Subcutaneous adipose tissue (tissue), 4 donors: Measurements from ENCODE around the gene RTN1. TPM values are rescaled to one million over a fixed set of nuclear protein-coding genes. Genes with fewer than 3 reads are reported as not detected.

Experiments
- CTCF ChIP-seq: fragments of 450-650 bp; IDR thresholded peaks from one replicate; pipeline ENCODE4 v1.5.1; 2016; ENCODE audit warnings: low read depth, mild to moderate bottlenecking, control low read depth, antibody characterized with exemption, moderate library complexity
- total RNA-seq, 4 donors: library from RNA; depleted of rRNA; stranded (reverse); fragments of >200 nt; gene quantifications; one replicate each; pipeline ENCODE4 v1.1.0, GENCODE V29; 2016

The RTN1 gene
- total RNA-seq, 4 donors from 2014 or later, result 30.5 to 92.9 (median 49.8) TPM

GRCh38 chr14:59656473-59656872 is 214.1 kb downstream of the RTN1 start:
- TF ChIP-seq CTCF, result no peak

GRCh38 chr14:59638885-59639284 is 231.7 kb downstream of the RTN1 start:
- no peak for TF ChIP-seq CTCF

- TF ChIP-seq CTCF, result no peak
Observed at GRCh38 chr14:59634617-59635016, 236.0 kb downstream of the RTN1 start.

GRCh38 chr14:59633486-59633885 is 237.1 kb downstream of the RTN1 start:
- TF ChIP-seq CTCF, result no peak

- TF ChIP-seq CTCF, result no peak
Observed at GRCh38 chr14:59632381-59632780, 238.2 kb downstream of the RTN1 start.

GRCh38 chr14:59631237-59631636 is 239.3 kb downstream of the RTN1 start:
- no peak for TF ChIP-seq CTCF

- no peak for TF ChIP-seq CTCF
Observed at GRCh38 chr14:59630288-59630963, 240.2 kb downstream of the RTN1 start.
